Measurements from ENCODE around the gene ATP6V0A1.
"Not testable (repeated sequence)": the region's sequence is repeated elsewhere in the genome, so short reads cannot be mapped to it uniquely, and the experiment has no call there.

ATP6V0A1 gene

DNA sequence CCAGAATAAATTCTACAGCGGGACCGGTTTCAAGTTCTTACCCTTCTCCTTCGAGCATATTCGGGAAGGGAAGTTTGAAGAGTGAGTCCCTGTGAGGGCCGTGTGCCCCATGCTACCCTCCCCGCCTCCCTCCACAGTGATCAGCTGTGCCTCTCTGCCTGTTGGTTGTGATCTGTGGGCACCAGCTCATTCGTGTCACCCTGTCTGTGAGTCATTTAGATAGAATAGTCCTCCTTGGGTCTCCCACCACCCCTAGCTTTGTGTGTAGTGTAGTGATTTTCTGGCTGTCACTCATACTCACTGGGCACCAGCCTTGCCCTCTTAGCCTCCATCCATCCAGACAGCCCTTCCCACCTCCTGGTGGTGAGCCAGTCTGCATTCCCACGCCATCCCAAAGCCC lies 62.4 kb downstream of the ATP6V0A1 start:
- DNase-seq, result no peak

DNA sequence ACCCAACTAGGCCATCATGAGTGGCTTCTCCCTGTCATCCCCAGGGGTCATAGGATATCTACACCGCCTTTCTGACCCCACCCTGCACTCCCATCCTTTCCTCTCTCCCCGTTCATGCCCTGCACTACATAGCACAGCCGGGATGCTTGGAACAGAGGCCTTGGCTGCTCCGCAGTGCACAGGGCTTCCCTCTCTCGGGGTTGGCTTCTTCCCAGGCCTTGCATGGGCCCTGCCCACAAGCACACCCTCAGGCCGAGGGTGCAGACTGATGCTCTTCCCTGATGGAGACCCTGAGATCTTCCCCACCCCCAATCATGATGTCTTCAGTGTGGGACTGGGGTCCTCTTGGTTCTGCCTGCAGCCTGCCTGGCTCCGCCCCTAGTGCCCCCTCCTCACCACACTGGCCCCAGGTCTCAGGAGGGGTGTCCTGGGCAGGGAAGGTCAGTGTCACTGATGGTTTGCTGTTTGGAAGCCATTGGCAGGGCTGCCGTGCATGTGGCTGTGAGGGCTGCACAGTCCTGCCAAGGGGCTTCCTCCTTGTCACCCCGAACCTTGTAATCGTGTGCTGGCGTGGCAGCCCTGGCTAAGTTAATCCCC lies 63.1 kb downstream of the ATP6V0A1 start:
- DNase-seq, result no peak

DNA sequence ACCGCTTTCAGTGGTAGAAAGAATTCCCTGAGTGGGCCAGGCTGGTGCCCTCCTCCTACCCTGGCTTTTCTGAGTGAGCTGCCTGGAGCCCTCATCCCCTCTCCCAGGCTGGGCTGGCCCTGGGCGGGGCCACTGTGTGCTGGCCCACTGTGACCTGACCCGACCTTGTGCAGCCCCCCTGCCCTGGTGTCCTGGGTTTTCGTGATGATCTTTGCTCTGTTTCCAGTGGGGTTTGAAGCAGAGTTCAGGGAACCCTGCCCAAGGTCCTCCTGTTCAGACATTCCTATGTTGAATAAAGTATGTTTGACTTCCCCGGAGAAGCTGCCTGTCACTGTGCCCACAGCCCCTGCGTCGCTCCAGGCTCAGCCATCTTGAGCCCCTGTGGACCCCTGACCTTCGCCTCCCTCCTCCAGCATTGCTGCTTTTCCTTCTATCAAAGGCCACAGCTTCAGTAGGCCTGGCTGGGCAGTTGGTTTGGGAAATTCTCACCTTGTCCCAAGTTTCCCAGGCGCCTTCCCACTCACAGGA lies 63.6 kb downstream of the ATP6V0A1 start:
- no peak for DNase-seq

DNA sequence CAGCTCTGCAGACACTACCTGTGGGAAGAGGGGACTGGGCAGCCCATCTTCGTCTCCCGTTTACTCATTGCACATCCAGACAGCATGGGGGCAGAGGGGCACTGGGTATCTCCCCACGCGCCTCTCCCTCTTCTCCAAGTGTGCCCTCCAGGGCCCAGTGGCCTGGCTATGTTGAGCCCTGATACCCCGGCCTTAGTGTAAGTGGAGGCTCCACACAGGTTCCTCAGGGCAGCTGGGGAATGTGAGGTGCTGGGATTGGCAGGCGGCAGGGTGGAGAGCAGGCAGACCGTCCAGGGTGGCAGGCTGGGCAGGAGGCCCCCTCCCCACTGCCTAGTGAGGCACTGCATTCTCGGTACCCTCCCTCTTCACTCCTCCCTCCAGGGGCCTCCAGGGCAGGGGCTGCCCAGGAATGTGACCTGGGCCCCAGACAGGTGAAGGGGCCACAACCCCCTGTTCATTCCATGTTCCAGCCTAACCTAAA lies 64.2 kb downstream of the ATP6V0A1 start:
- no peak for DNase-seq

DNA sequence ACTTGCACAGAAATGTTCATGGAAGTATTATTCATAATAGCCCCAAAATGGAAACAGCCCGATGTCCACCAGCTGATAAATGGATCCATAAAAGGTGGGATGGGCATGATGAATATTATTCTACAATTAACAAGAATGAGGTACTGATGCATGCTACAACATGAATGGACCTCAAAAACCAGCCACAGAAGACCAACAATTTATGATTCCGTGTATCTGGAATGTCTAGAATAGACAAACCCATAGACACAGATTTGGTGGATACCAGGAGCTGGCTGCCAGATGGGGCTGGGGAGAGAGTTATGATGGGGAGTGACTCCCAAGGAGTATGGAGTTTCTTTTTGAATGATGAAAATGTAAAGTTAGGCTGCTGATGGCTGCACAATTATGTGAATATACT lies 66.5 kb downstream of the ATP6V0A1 start:
- DNase-seq, result no peak

DNA sequence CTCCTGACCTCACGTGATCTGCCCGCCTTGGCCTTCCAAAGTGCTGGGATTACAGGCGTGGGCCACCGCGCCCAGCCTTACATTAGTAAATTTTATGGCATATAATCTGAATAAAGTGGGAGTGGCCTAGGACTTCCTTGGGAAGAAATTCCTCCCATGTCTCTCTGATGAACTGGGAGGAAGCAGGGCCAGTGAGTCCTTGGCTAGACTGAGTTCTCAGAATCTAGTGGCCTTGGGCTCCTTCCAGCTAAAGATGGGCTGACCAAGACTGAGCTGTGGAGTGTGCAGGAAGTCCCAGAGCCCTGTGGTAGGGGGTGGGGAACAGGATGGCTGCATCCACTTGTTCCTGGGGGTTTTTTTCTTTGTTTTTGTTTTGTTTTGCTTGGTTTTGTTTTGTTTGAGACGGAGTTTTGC lies 67.4 kb downstream of the ATP6V0A1 start:
- no peak for DNase-seq

DNA sequence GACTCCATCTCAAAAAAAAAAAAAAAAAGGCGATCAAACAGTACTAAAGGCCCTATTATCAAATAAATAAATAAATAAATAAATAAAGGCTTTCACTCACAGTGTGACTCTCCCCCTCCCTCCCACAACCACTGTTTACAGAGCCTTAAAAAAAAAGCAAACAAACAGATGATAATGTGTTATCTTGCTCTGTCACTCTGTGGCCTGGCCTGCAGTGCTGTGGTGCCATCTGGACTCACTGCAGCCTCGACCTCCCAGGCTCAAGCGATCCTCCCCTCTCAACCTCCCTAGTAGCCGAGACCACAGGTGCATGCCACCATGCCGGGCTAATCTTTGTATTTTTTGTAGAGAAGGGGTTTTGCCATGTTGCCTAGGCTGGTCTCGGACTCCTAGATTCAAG lies 69.3 kb downstream of the ATP6V0A1 start:
- DNase-seq, result no peak

DNA sequence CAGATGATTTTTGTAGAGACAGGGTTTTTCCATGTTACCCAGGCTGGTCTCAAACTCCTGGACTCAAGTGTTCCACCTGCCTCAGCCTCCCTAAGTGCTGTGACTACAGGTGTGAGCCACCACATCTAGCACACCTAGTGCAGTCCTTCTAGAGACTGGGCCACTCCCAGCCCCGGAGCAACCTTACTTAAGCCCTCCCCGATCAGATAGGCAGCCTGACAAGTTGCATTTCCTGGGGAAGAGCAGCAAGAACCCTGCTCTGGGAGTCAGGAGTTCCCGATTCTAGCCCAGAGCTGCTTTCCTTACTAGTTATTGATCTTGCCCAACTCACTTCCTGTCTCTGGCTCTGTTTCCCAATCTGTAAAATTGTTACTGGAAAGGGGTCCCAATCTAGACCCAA lies 70.4 kb downstream of the ATP6V0A1 start:
- no peak for DNase-seq

DNA sequence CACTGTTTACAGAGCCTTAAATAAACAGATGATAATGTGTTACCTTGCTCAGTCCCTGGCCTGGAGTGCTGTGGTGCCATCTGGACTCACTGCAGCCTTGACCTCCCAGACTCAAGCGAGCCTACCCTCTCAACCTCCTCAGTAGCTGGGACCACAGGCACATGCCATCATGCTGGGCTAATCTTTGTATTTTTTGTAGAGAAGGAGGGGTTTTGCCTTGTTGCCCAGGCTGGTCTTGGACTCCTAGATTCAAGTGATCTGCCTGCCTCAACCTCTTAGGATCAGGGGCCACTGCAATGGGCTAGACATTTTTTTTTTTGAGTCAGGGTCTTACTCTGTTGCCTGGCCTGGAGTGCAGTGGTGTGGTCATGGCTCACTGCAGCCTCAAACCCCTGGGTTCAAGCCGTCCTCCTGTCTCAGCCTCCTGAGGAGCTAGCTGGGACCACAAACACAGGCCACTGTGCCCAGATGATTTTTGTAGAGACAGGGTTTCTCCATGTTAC lies 72.3 kb downstream of the ATP6V0A1 start:
- DNase-seq, result no peak

DNA sequence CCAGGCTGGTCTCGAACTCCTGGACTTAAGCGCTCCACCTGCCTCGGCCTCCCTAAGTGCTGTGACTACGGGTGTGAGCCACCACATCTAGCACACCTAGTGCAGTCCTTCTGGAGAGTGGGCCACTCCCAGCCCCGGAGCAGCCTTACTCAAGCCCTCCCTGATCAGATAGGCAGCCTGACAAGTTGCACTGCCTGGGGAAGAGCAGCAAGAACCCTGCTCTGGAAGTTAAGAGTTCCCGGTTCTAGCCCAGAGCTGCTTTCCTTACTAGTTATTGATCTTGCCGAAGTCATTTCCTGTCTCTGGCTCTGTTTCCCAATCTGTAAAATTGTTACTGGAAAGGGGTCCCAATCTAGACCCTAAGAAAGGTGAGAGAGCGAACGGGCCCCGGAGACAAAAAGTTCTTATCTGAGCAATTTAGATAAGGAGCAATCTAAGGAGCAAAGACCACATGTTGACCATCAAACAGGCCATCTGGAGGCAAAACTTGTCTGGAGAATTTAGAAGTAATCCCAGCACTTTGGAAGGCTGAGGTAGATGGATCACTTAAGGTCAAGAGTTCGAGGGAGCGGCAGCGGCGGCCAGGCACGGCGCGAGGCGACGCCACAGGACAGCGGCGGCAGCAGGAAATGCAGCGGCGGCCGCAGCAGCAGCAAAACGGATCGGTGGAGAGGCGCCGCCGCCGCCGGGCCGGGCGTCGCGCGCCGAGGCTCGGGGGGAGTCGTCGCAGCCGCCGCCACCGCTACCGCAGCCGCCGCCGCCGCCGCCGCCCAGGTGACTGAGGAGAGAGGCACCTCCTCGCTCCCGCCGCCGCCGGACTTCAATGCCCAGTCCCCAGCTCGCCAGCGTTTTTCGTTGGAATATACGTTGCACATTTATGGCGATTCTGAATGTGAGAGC lies 73.0 kb downstream of the ATP6V0A1 start:
- DNase-seq, result peak in 1 of 2 experiments; percentile 79

DNA sequence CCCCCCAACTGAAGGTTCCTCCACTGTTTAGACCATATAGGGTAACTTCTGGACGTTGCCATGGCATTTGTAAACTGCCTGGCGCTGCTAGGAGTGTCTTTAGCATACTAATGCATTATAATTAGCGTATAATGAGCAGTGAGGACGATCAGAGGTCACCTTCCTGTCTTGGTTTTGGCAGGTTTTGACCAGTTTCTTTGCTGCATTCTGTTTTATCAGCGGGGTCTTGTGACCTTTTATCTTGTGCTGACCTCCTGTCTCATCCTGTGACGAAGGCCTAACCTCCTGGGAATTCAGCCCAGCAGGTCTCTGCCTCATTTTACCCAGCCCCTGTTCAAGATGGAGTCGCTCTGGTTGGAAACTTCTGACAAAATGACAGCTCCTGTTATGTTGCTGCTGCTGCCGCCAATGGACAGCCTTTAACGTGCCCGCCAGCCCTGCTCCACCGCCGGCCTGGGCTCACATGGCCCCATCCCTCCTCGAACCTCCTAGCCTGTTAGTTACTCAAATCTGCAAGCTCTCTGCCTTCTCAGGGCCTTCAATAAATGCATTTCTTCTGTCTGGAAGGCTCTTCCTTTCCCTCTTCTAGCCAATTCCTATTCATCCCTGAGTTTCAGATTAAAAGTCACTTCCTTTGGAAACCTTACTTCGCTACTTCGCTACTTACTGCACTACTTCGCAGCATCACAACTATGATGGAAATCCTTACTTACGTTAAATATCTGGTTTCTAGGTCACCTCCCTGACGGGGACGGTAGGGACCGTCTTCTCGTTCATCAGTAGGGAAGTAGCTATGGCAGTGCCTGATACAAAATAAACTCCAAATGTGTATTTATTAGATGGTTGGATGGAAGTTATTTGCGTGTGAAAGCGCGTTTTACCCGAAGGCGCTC lies 76.7 kb downstream of the ATP6V0A1 start:
- peak in 1 of 2 experiments; percentile 66 for DNase-seq

DNA sequence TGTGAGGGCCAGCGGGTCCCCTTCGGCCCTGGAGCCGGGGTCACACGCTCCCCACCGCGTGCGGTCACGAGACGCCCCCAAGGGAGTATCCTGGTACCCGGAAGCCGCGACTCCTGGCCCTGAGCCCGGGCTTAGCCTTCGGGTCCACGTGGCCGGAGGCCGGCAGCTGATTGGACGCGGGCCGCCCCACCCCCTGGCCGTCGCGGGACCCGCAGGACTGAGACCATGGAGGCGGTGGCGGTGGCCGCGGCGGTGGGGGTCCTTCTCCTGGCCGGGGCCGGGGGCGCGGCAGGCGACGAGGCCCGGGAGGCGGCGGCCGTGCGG lies 77.3 kb downstream of the ATP6V0A1 start, which contains the start of gene NAGLU:
Gene NAGLU, plus strand, starts transcription at position 194 of the 324 bp plus-strand sequence. Its CDS starts 32 bp downstream, at position 226.
- DNase-seq, result peak; percentile 66 to 96

DNA sequence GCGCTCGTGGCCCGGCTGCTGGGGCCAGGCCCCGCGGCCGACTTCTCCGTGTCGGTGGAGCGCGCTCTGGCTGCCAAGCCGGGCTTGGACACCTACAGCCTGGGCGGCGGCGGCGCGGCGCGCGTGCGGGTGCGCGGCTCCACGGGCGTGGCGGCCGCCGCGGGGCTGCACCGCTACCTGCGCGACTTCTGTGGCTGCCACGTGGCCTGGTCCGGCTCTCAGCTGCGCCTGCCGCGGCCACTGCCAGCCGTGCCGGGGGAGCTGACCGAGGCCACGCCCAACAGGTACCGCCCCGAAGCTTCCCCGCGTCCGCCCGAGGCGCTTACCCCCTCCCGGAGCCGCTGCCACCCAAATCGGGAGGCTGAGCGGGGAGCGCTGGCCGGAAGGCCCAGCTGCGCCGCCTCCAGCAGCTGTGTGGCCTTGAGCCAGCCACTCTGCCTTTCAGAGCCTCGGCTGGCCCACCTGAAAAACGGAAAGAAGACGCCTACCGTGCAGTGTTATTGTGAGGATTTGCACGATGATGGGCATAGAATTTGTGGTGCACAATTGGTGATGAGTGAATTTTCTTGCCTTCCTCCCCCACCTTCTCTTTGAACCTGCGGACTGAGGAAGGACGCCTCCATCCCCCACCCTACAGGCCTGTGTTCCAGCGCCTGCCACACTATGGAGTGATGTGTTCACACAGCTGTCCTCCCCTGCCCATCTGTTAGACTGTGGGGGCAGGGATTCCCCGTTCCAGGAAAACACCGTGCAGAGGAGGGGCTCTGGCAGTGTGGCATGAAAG lies 77.9 kb downstream of the ATP6V0A1 start:
- DNase-seq, result peak; percentile 34 to 90

DNA sequence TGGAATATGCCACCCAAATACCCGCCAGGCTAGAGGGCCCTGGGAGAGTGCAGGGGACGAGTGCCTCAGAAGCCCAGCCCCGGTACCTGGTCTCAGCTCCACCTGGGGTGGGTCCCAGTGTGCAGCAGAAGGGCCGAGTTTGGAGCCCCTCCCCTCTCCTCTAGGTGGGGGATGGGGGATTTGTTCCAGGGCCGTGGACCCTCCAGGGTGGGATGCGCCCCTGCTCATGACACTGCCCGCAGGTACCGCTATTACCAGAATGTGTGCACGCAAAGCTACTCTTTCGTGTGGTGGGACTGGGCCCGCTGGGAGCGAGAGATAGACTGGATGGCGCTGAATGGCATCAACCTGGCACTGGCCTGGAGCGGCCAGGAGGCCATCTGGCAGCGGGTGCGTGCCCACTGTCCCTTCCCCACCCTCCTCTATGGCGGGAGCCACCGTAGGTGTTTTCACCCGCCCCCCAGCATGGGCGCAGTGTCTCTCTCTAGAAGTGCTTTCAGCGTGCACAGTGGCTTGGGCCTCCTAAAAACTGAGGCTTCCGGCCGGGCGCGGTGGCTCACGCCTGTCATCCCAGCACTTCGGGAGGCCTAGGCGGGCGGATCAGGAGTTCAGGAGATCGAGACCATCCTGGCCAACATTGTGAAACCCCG lies 78.6 kb downstream of the ATP6V0A1 start:
- no peak for DNase-seq

DNA sequence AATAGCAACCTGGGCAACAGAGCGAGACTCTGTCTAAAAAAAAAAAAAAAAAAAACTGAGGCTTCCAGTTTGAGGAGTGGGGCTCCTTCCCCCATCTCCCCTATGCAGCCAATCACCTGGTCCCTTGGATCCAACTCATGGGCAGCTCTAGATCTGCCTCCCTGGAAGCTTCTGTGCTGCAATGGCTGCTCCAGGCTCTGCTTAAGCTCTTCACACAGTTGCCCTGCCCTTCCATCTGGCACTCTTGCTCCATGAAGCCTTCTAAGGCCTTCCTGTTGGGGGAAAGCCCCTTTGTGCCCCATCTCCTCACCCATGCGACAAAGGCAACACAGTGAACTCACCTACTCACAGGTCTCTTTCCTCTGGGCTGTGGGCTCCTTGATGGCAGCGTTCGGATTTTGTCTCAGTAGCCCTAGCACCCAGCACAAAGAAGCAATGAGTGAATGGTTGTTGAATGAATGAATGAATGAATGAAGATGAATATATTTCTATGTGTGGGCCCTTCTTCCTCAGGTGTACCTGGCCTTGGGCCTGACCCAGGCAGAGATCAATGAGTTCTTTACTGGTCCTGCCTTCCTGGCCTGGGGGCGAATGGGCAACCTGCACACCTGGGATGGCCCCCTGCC lies 79.3 kb downstream of the ATP6V0A1 start:
- no peak for DNase-seq

DNA sequence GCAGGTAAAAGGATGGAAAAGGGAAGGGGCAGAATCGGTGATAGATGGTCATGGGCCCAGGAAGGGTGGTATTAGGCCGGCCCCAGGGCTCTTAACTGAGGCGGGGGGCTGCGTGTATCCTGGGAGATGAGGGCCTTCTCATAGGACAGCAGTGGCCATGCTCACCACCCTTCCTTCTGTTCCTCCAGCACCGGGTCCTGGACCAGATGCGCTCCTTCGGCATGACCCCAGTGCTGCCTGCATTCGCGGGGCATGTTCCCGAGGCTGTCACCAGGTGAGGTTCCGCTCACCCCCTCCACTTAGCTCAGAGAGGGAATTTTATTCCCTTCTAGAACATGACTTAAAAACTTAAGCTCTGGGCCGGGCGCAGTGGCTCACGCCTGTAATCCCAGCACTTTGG lies 79.8 kb downstream of the ATP6V0A1 start:
- DNase-seq, result no peak

DNA sequence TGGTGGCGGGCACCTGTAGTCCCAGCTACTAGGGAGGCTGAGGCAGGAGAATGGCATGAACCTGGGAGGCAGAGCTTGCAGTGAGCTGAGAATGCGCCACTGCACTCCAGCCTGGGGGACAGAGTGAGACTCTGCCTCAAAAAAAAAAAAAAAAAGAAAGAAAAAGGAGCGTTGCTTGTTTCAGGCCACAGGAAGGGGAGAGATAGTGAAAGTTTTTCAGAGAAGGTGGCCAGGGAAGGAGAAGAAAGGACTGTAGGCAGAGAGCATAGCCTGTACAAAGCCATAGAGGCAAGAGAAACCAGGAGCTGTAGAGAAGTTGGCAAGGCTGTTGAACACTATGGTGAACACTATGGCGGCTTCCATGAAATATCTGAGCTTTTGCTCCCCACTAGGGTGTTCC lies 81.9 kb downstream of the ATP6V0A1 start:
- DNase-seq, result not testable (repeated sequence)

DNA sequence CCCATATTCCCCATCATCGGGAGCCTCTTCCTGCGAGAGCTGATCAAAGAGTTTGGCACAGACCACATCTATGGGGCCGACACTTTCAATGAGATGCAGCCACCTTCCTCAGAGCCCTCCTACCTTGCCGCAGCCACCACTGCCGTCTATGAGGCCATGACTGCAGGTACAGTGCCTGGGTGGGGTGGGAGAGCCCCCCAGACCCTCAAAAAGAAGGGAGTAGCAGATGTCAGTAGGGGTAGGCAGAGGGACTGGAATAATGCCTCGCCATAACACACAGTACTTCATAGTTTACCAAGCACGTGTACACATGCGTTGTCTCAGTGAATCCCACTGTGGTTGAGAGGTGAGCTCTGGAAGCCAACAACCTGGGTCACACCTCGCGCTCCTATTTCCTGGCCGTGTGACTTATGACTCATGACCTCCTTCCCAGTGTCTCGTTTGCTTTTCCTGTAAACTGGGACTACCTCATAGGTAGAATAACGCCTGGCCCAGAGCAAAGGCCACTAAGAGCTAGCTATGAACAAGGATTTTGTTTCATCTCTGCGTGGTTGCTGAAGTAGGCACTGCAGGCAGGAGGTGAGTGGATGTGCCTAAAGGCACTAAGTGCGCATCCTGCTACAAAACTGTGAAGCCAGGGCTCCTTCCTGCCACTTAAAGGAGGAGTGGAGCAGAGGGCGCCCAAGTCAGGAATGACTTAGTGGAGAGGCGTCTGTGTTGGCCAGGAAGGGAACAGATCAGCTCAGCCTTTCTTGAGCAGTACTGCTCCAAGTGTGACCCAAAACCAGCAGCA lies 82.6 kb downstream of the ATP6V0A1 start:
- DNase-seq, result no peak

DNA sequence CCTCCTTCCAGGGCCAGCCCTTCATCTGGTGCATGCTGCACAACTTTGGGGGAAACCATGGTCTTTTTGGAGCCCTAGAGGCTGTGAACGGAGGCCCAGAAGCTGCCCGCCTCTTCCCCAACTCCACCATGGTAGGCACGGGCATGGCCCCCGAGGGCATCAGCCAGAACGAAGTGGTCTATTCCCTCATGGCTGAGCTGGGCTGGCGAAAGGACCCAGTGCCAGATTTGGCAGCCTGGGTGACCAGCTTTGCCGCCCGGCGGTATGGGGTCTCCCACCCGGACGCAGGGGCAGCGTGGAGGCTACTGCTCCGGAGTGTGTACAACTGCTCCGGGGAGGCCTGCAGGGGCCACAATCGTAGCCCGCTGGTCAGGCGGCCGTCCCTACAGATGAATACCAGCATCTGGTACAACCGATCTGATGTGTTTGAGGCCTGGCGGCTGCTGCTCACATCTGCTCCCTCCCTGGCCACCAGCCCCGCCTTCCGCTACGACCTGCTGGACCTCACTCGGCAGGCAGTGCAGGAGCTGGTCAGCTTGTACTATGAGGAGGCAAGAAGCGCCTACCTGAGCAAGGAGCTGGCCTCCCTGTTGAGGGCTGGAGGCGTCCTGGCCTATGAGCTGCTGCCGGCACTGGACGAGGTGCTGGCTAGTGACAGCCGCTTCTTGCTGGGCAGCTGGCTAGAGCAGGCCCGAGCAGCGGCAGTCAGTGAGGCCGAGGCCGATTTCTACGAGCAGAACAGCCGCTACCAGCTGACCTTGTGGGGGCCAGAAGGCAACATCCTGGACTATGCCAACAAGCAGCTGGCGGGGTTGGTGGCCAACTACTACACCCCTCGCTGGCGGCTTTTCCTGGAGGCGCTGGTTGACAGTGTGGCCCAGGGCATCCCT lies 84.8 kb downstream of the ATP6V0A1 start:
- DNase-seq, result no peak
